PC-9 (cell line): ENCODE measurements around the gene PAIP2. TPM values are rescaled to one million over a fixed set of nuclear protein-coding genes. Genes with fewer than 3 reads are reported as not detected.
A peak's percentile ranks its signal among the peaks of the same experiment; 100 is the strongest.

Experiments
- BruUV-seq: library from RNA; stranded (reverse); fragments of 400-500 nt; replicated peaks from 2 replicates; lab custom pipeline; 2021; lab: Mats Ljungman, UMichigan
- CTCF ChIA-PET: fragments of 300-600 bp; sonication (Branson Sonifier 250); formaldehyde crosslinking; loops from one replicate; lab custom pipeline; 2022; ENCODE audit warnings: antibody characterized with exemption; lab: Charles Lee
- POLR2A ChIA-PET: fragments of 300-600 bp; sonication (Branson Sonifier 250); formaldehyde crosslinking; loops from one replicate; lab custom pipeline; 2022; ENCODE audit warnings: antibody characterized with exemption; ENCODE audit not compliant: unreplicated experiment; lab: Charles Lee
- DNase-seq, 2 experiments: peaks; one replicate each; pipeline versions ENCODE4 v3.0.0 to v3.0.0-alpha.2; 2015 to 2022; ENCODE audit warnings: mixed read lengths in 1 of 2
- H2AFZ ChIP-seq: fragments of 200-600 bp; sonication (generic); 2 replicates; pipeline ENCODE4 v1.8.1; 2017; ENCODE audit warnings: antibody characterized with exemption
- H3F3A ChIP-seq: fragments of 200-600 bp; sonication (generic); 2 replicates; pipeline ENCODE4 v1.8.1; 2017; ENCODE audit warnings: antibody characterized with exemption, mild to moderate bottlenecking, low read depth; ENCODE audit not compliant: insufficient read depth
- H3K27ac ChIP-seq: fragments of 200-600 bp; sonication (generic); 2 replicates; pipeline ENCODE4 v1.6.1; 2016; ENCODE audit warnings: mixed run types
- H3K27me3 ChIP-seq: fragments of 200-600 bp; sonication (generic); 2 replicates; pipeline ENCODE4 v1.6.1; 2016; ENCODE audit warnings: low read depth, mixed run types; ENCODE audit not compliant: insufficient read depth
- H3K36me3 ChIP-seq: fragments of 200-600 bp; sonication (generic); 2 replicates; pipeline ENCODE4 v1.6.1; 2016; ENCODE audit warnings: low read depth, mixed run types
- H3K4me1 ChIP-seq: fragments of 200-600 bp; sonication (generic); replicated peaks from 2 replicates; pipeline ENCODE4 v1.6.1; 2016; ENCODE audit warnings: mixed run types; ENCODE audit not compliant: insufficient read depth
- H3K4me2 ChIP-seq: fragments of 200-600 bp; sonication (generic); 2 replicates; pipeline ENCODE4 v1.6.1; 2017; ENCODE audit warnings: mixed run types
- H3K4me3 ChIP-seq: fragments of 200-600 bp; sonication (generic); 2 replicates; pipeline ENCODE4 v1.6.1; 2016; ENCODE audit warnings: mixed run types
- H3K79me2 ChIP-seq: fragments of 200-600 bp; sonication (generic); 2 replicates; pipeline ENCODE4 v1.6.1; 2017; ENCODE audit warnings: low read depth, mixed run types
- H3K9me2 ChIP-seq: fragments of 200-600 bp; sonication (generic); 2 replicates; pipeline ENCODE4 v1.8.1; 2017; ENCODE audit warnings: mild to moderate bottlenecking; ENCODE audit not compliant: insufficient read depth
- H3K9me3 ChIP-seq: fragments of 200-600 bp; sonication (generic); 2 replicates; pipeline ENCODE4 v1.8.1; 2016; ENCODE audit warnings: low read depth; ENCODE audit not compliant: insufficient read depth
- H4K20me1 ChIP-seq: fragments of 200-600 bp; sonication (generic); 2 replicates; pipeline ENCODE4 v1.8.1; 2017; ENCODE audit not compliant: insufficient read depth
- CTCF ChIP-seq: fragments of 200-600 bp; sonication (generic); conservative IDR thresholded peaks from 2 replicates; pipeline ENCODE4 v1.6.1; 2017; ENCODE audit warnings: mixed run types, antibody characterized with exemption, mild to moderate bottlenecking, moderate library complexity
- EZH2 ChIP-seq: fragments of 200-600 bp; sonication (generic); IDR thresholded peaks from 2 replicates; pipeline ENCODE4 v1.8.0; 2017; ENCODE audit warnings: antibody characterized with exemption, low read depth
- intact Hi-C: fragments of 100-400 bp; cut with micrococcal nuclease; formaldehyde crosslinking; loops from one replicate; pipeline ENCODE4 v1.10.0; 2022; ENCODE audit not compliant: unreplicated experiment
- total RNA-seq: library from RNA; stranded (reverse); gene quantifications from 2 replicates; pipeline ENCODE4 v1.2.3, GENCODE V29; 2021

Gene PAIP2
- total RNA-seq, 1 experiment from 2014 or later, result 90.5 TPM

GRCh38 chr5:139368613-139369012 lies 27.0 kb downstream of the PAIP2 start:
- Histone ChIP-seq H3K4me1 (peaks cover 20% of the 10 kb centered on the region), H3K4me3 (no peak overlapping the region), H3K27ac (no peak overlapping the region), H3K36me3 (peaks cover 31% of the 10 kb centered on the region), H3K79me2 (no peaks in the 10 kb centered on the region), H3K4me2 (no peak overlapping the region), H4K20me1 (peaks cover 14% of the 10 kb centered on the region), H3K27me3 (no peaks in the 10 kb centered on the region), H2AFZ (no peak overlapping the region), H3F3A (peaks cover 42% of the 10 kb centered on the region), H3K9me2 (no peaks in the 10 kb centered on the region), H3K9me3 (no peaks in the 10 kb centered on the region)
- TF ChIP-seq EZH2, result no peak
- TF ChIP-seq CTCF, result peak; percentile 23; the same call in 1 of the 2 replicates
- DNase-seq, result no peak
- ChIA-PET CTCF (interaction anchor here (0.7 kb wide), 2 partner anchors 14 to 397 kb away, joined by 3 read pairs; partner anchors contain the start of gene SLC23A1), POLR2A (no interaction called here)
- intact Hi-C loops, result loop anchor here (5.0 kb wide), 1 partner anchor 801 kb away; no protein-coding TSS in a partner anchor
- BruUV-seq, result no TSS peak

GRCh38 chr5:139369181-139369580 lies 27.5 kb downstream of the PAIP2 start:
- ChIA-PET POLR2A (no interaction called here), CTCF (interaction anchor here (0.7 kb wide), 1 partner anchor 397 kb away, joined by 3 read pairs; no protein-coding TSS in a partner anchor)
- Histone ChIP-seq H2AFZ (no peak overlapping the region), H3K9me2 (no peaks in the 10 kb centered on the region), H3K27ac (no peak overlapping the region), H3K27me3 (no peaks in the 10 kb centered on the region), H3K4me2 (no peak overlapping the region), H3K4me3 (no peak overlapping the region), H4K20me1 (peaks cover 8% of the 10 kb centered on the region; the same call in 1 of the 2 replicates), H3K4me1 (peaks cover 26% of the 10 kb centered on the region), H3K9me3 (no peaks in the 10 kb centered on the region), H3F3A (peaks cover 46% of the 10 kb centered on the region), H3K79me2 (no peaks in the 10 kb centered on the region), H3K36me3 (peaks cover 25% of the 10 kb centered on the region)
- no peak for DNase-seq
- intact Hi-C loops, result loop anchor here (5.0 kb wide), 1 partner anchor 802 kb away; no protein-coding TSS in a partner anchor
- BruUV-seq, result no TSS peak
- TF ChIP-seq CTCF (no peak), EZH2 (no peak)

- Histone ChIP-seq H3K9me3 (no peaks in the 10 kb centered on the region), H3K27me3 (no peaks in the 10 kb centered on the region), H3F3A (peaks cover 49% of the 10 kb centered on the region), H3K4me1 (peaks cover 33% of the 10 kb centered on the region), H2AFZ (no peak overlapping the region), H3K4me3 (no peak overlapping the region), H3K9me2 (no peaks in the 10 kb centered on the region), H3K36me3 (peaks cover 14% of the 10 kb centered on the region; the same call in 1 of the 2 replicates), H3K4me2 (no peak overlapping the region), H4K20me1 (peaks cover 6% of the 10 kb centered on the region; the same call in 1 of the 2 replicates), H3K79me2 (no peaks in the 10 kb centered on the region), H3K27ac (no peak overlapping the region)
- BruUV-seq, result no TSS peak
- ChIA-PET CTCF (interaction anchor here (0.5 kb wide), 1 partner anchor 125 kb away, joined by 6 read pairs; no protein-coding TSS in a partner anchor), POLR2A (no interaction called here)
- intact Hi-C loops, result no loop called here
- TF ChIP-seq CTCF (no peak), EZH2 (no peak)
- DNase-seq, result no peak
Observed at GRCh38 chr5:139371482-139372435, 30.1 kb downstream of the PAIP2 start.
